Lower leg skin (tissue), 4 donors: ENCODE measurements around the gene TMTC2. TPM values are rescaled to one million over a fixed set of nuclear protein-coding genes. Genes with fewer than 3 reads are reported as not detected.

Experiments used
- DNase-seq, 2 donors: peaks; one replicate each; pipeline ENCODE4 v3.0.0-alpha.2; 2019; ENCODE audit warnings: low spot score in 2 of 2
- H3K4me3 ChIP-seq: fragments of 200-600 bp; sonication (generic); 2 replicates; pipeline ENCODE4 v1.5.1; 2017; ENCODE audit warnings: mild to moderate bottlenecking, low read depth; ENCODE audit not compliant: poor library complexity, severe bottlenecking
- POLR2A ChIP-seq, 2 donors: fragments of 450-650 bp; IDR thresholded peaks; one replicate each; pipeline ENCODE4 v1.6.1; 2016 to 2017; ENCODE audit warnings: antibody characterized with exemption in 2 of 2, mild to moderate bottlenecking in 1 of 2, moderate library complexity in 1 of 2
- WGBS, 2 donors: methylation state at CpG; one replicate each; pipeline ENCODE4 v1.1.5; 2018; 5-methylcytosine and 5-hydroxymethylcytosine counted together
- intact Hi-C: fragments of 100-400 bp; cut with DNase I; formaldehyde crosslinking; loops from one replicate; pipeline ENCODE4 v1.15.0; 2023; ENCODE audit warnings: low total_unique reads
- total RNA-seq, 4 donors: library from RNA; depleted of rRNA; stranded (reverse); fragments of >200 nt; gene quantifications; one replicate each; pipeline ENCODE4 v1.1.0, GENCODE V29; 2016
- TF ChIP-seq, protein P1 (sequence below), 3 donors: fragments of 450-650 bp; IDR thresholded peaks; one replicate each; pipeline ENCODE4 v1.5.1; 2016; ENCODE audit warnings: antibody characterized with exemption in 3 of 3, mild to moderate bottlenecking in 3 of 3, moderate library complexity in 2 of 3

TMTC2 gene
- total RNA-seq, 4 donors from 2014 or later = 12.9 to 17.4 (median 14.5) TPM

DNA sequence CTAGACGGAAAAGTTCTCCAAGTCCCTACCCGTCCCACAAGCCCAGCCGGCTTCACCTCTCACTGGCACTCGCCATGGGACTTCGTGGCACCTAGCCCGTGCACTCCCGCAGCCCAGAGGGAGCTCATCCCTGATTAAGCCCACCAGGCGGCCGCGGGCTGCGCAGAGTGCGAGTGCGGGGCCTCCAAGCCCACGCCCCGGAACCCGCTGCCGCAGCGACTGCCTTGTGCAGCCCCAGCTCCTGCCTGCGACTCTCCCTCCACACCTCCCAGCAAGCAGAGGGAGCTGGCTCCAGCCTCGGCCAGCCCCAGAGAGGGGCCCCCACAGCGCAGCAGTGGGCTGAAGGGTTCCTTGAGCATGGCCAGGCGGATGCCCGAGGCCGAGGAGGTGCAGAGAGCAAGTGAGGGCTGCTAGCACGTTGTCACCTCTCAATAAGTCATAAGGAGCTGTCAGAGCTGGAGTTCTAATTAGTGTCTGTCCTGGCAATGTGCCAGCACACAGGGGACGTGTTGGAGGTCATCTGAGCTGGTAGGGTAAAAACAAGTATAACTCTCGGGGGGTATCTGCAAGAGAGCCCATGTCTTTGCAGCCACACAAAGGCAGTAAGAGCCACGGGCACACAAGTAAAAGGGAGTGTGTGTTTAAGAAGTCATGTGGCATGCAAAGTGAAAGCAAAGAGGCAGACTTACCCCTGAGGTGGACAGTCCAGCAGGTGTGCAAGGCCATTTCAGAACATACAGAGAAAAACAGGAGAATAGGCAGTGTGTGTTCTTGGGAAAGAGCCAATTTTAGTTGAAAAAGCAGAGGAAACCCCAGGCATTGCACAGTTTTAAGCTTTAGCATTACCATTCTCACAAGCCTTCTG is 27.1 kb upstream of the TMTC2 start:
- H3K4me3 ChIP-seq = no peak overlapping the region
- intact Hi-C loops = no loop called here
- TF ChIP-seq, protein P1, sequence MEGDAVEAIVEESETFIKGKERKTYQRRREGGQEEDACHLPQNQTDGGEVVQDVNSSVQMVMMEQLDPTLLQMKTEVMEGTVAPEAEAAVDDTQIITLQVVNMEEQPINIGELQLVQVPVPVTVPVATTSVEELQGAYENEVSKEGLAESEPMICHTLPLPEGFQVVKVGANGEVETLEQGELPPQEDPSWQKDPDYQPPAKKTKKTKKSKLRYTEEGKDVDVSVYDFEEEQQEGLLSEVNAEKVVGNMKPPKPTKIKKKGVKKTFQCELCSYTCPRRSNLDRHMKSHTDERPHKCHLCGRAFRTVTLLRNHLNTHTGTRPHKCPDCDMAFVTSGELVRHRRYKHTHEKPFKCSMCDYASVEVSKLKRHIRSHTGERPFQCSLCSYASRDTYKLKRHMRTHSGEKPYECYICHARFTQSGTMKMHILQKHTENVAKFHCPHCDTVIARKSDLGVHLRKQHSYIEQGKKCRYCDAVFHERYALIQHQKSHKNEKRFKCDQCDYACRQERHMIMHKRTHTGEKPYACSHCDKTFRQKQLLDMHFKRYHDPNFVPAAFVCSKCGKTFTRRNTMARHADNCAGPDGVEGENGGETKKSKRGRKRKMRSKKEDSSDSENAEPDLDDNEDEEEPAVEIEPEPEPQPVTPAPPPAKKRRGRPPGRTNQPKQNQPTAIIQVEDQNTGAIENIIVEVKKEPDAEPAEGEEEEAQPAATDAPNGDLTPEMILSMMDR (IDR thresholded peaks at IDR 0.05) = no peak
- no peak for TF ChIP-seq POLR2A (IDR thresholded peaks at IDR 0.05)
- no peak for DNase-seq
- WGBS, 2 donors = 85 to 87% methylated on average over 22 to 25 of the region's 28 CpGs

DNA sequence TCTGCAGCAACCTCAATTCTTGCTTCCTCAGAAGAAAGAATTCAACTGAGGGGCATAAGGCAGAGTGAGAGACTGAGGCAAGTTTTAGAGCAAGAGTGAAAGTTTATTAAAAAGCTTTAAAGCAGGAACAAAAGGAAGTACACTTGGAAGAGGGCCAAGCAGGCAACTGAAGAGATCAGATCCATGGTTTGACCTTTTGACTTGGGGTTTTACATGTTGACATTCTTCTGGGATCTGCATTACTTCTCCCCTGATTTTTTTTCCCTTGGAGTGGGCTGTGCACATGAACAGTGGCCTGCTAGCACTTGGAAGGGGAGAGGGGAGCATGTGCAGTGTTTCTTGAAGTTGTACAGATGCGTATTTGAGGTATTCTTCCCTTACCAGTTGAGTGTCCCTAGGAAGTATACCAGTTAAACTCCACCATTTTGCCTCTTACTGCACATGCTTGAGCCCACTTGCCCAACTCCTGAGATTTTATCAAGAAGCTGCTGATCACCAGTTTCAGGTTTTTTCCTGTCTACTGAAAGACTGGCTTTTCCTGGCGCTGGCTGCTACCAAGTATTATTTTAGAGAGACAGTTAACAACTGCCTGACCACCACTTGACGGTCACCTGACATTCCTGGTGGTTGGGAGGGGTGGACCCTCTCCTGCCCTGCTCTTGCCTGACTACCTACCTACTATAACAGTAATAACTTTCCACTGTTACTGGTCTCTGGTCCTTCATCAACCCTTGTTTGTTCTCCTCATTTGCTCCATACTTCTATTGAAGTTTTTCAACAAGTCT is 26.0 kb upstream of the TMTC2 start:
- TF ChIP-seq, protein P1 (IDR thresholded peaks at IDR 0.05) = no peak
- no peak for TF ChIP-seq POLR2A (IDR thresholded peaks at IDR 0.05)
- DNase-seq = no peak
- H3K4me3 ChIP-seq = no peak overlapping the region
- intact Hi-C loops = no loop called here
- 91 to 96% methylated on average over 3 of the region's 3 CpGs for WGBS, 2 donors

DNA sequence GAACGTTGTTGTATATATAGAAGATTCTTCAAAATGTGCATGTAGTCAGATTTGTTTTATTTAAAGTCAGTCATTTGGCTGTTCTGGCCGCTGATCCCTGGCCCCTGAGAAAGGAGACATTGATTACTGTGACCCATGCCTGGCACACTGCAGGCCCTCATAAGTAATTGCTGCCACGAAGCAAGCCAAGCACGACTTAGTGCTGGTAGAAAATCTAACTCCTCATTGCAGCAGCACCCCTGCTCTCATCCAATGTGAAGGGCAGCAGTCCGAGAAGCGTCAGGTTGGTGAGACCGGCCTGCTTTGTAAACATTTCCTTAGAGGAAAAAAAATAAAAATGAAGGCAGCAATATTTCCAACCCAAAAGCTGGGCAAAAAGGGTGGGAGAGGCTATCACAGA is 22.8 kb upstream of the TMTC2 start:
- H3K4me3 ChIP-seq = no peak overlapping the region
- no peak for DNase-seq
- WGBS, 2 donors = 55 to 67% methylated on average over 7 of the region's 7 CpGs
- intact Hi-C loops = no loop called here
- no peak for TF ChIP-seq POLR2A (IDR thresholded peaks at IDR 0.05)
- TF ChIP-seq, protein P1 (IDR thresholded peaks at IDR 0.05) = no peak

DNA sequence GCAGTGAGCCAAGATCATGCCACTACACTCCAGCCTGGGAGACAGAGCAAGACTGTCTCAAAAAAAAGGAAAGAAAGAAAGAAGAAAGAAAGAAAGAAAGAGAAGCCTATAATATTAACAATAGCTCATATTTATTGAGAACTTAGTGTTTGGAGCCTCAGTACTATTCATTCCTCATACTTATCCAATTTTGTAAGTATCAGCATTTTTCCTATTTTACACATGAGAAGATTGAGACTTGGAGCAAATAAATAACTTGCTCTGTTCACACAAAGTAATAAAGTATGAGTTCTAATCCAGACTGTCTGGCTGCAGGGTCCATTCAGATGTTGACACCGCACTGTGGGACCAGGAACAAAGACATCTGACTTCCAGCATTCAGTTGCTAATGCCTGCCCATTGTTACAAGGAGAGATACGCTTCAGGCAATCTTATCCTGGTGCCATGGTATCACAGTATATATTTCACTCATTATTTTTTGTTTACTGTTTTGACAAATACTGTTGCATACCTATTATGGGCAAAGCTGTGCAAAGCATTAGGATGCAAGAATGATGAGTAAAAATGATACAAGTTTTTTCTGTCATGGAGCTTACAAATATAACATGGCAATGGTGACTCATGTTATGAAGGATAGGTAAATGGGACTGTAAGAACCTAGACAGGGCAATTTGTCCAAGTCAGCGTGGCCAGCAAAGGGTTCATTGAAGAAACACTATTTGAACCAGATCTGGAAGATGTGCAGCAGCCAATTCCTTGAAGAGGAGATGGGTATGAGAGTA is 21.4 kb upstream of the TMTC2 start:
- 86 to 90% methylated on average over 3 of the region's 3 CpGs for WGBS, 2 donors

DNA sequence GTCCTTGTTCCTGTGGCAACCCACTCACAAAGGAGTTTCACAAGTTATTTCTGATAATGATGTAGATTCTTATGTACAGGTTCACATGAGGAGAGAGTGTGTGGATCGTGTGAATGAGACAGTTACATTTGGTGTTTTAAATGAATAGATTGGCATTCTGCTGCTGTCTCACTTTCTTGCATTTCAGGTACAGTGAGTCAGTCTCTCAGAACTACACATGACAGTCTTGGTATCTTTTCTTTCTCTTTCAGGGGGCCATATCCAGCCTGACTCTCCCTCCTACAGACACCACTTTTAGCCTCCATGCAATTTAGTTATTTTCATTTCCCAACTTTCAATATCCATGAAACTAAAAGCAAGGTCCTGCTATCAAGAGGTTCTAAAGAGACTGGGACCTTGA is 19.9 kb upstream of the TMTC2 start:
- TF ChIP-seq POLR2A (IDR thresholded peaks at IDR 0.05) = no peak
- TF ChIP-seq, protein P1 (IDR thresholded peaks at IDR 0.05) = no peak
- 68 to 71% methylated on average over 1 of the region's 1 CpG for WGBS, 2 donors
- intact Hi-C loops = no loop called here
- H3K4me3 ChIP-seq = no peak overlapping the region
- no peak for DNase-seq

More for the DNA sequence above, 21.4 kb upstream of the TMTC2 start:
- intact Hi-C loops = no loop called here
- no peak for DNase-seq
- no peak overlapping the region for H3K4me3 ChIP-seq
- TF ChIP-seq POLR2A (IDR thresholded peaks at IDR 0.05) = no peak
- TF ChIP-seq, protein P1 (IDR thresholded peaks at IDR 0.05) = no peak
